Trophoblast cell (in vitro differentiated cells and primary cell): Measurements from ENCODE around the gene ORC6.

ENCODE experiments used
- DNase-seq, 2 donors: peaks; one replicate each; pipeline ENCODE4 v3.0.0-alpha.2; 2016
- H2AFZ ChIP-seq: 2 replicates; pipeline ENCODE4 v1.6.1; 2013; ENCODE audit warnings: low read length, moderate library complexity, mild to moderate bottlenecking; ENCODE audit not compliant: insufficient read depth, poor library complexity
- H2AK5ac ChIP-seq: 2 replicates; pipeline ENCODE4 v1.6.1; 2013; ENCODE audit warnings: mild to moderate bottlenecking, low read length
- H2BK120ac ChIP-seq: 2 replicates; pipeline ENCODE4 v1.6.1; 2013; ENCODE audit warnings: low read length, mild to moderate bottlenecking, moderate library complexity; ENCODE audit not compliant: insufficient read depth, poor library complexity
- H2BK12ac ChIP-seq: 2 replicates; pipeline ENCODE4 v1.6.1; 2013; ENCODE audit warnings: mild to moderate bottlenecking, low read length, moderate library complexity
- H2BK5ac ChIP-seq: 2 replicates; pipeline ENCODE4 v1.6.1; 2013; ENCODE audit warnings: low read length, low read depth, moderate library complexity, mild to moderate bottlenecking; ENCODE audit not compliant: poor library complexity
- H3K14ac ChIP-seq: 2 replicates; pipeline ENCODE4 v1.6.1; 2013; ENCODE audit warnings: mild to moderate bottlenecking, low read length
- H3K18ac ChIP-seq: 2 replicates; pipeline ENCODE4 v1.6.1; 2013; ENCODE audit warnings: mild to moderate bottlenecking, low read length
- H3K23ac ChIP-seq: 2 replicates; pipeline ENCODE4 v1.6.1; 2013; ENCODE audit warnings: low read length
- H3K27ac ChIP-seq: 2 replicates; pipeline ENCODE4 v1.5.1; 2013; ENCODE audit warnings: low read depth, mild to moderate bottlenecking, inconsistent platforms, low read length, moderate library complexity
- H3K27me3 ChIP-seq: 2 replicates; pipeline ENCODE4 v1.6.1; 2013; ENCODE audit warnings: inconsistent platforms, mild to moderate bottlenecking, low read length, moderate library complexity; ENCODE audit not compliant: insufficient read depth
- H3K36me3 ChIP-seq, 2 experiments: 1 replicate in 1 of 2; 2 replicates in 1 of 2; pipeline ENCODE4 v1.6.1; 2013; ENCODE audit warnings: low read length in 2 of 2, mild to moderate bottlenecking in 2 of 2, moderate library complexity in 1 of 2; ENCODE audit not compliant: insufficient read depth in 2 of 2, control insufficient read depth in 1 of 2
- H3K4ac ChIP-seq: 2 replicates; pipeline ENCODE4 v1.6.1; 2013; ENCODE audit warnings: low read depth, mild to moderate bottlenecking, low read length, moderate library complexity
- H3K4me1 ChIP-seq, 2 experiments: 1 replicate in 1 of 2; 2 replicates in 1 of 2; pipeline ENCODE4 v1.6.1; 2013; ENCODE audit warnings: low read length in 2 of 2, mild to moderate bottlenecking in 2 of 2, moderate library complexity in 1 of 2; ENCODE audit not compliant: insufficient read depth in 2 of 2, control insufficient read depth in 1 of 2
- H3K4me2 ChIP-seq: 2 replicates; pipeline ENCODE4 v1.6.1; 2013; ENCODE audit warnings: inconsistent platforms, mild to moderate bottlenecking, low read length, moderate library complexity
- H3K4me3 ChIP-seq: 2 replicates; pipeline ENCODE4 v1.5.1; 2013; ENCODE audit warnings: mild to moderate bottlenecking, low read depth, low read length, inconsistent platforms
- H3K79me1 ChIP-seq: one replicate; pipeline ENCODE4 v1.6.1; 2013; ENCODE audit warnings: low read length
- H3K79me2 ChIP-seq: 2 replicates; pipeline ENCODE4 v1.6.1; 2013; ENCODE audit warnings: low read length, mild to moderate bottlenecking; ENCODE audit not compliant: control insufficient read depth, insufficient read depth, poor library complexity
- H3K9ac ChIP-seq: 2 replicates; pipeline ENCODE4 v1.6.1; 2013; ENCODE audit warnings: mild to moderate bottlenecking, low read length
- H3K9me3 ChIP-seq: 2 replicates; pipeline ENCODE4 v1.6.1; 2013; ENCODE audit warnings: low read depth, mild to moderate bottlenecking, control low read depth, inconsistent platforms, low read length; ENCODE audit not compliant: insufficient read depth
- H4K12ac ChIP-seq: 2 replicates; pipeline ENCODE4 v1.6.1; 2013; ENCODE audit warnings: low read depth, mild to moderate bottlenecking, low read length, moderate library complexity
- H4K8ac ChIP-seq: 2 replicates; pipeline ENCODE4 v1.6.1; 2013; ENCODE audit warnings: low read depth, mild to moderate bottlenecking, low read length, moderate library complexity
- H4K91ac ChIP-seq: one replicate; pipeline ENCODE4 v1.6.1; 2013; ENCODE audit warnings: low read depth, mild to moderate bottlenecking, low read length, moderate library complexity
- WGBS: extraction: QIAGEN DNeasy Blood & Tissue Kit; methylation state at CpG from one replicate; pipeline ENCODE4 v1.1.7; 2013; ENCODE audit warnings: missing lambda C conversion rate; ENCODE audit not compliant: insufficient read length, insufficient coverage; ENCODE audit errors: extremely low coverage; 5-methylcytosine and 5-hydroxymethylcytosine counted together

Gene ORC6

GRCh38 chr16:46693598-46693997 lies 4.1 kb downstream of the ORC6 start:
- peaks cover 0 to 2% of the 10 kb centered on the region in 2 experiments for H3K4me1 ChIP-seq
- no peaks in the 10 kb centered on the region for H3K27me3 ChIP-seq
- no CpG with 5 or more reads among the region's 2 CpGs for WGBS
- H3K9me3 ChIP-seq: no peaks in the 10 kb centered on the region
- H2BK12ac ChIP-seq: no peak overlapping the region
- H3K23ac ChIP-seq: no peak overlapping the region
- H3K79me1 ChIP-seq: peaks cover 10% of the 10 kb centered on the region
- H3K36me3 ChIP-seq: peaks cover 19 to 26% of the 10 kb centered on the region in 2 experiments
- no peak overlapping the region for H3K4me3 ChIP-seq
- H2BK120ac ChIP-seq: no peak overlapping the region
- H4K91ac ChIP-seq: no peak overlapping the region
- H3K4me2 ChIP-seq: no peak overlapping the region
- H3K9ac ChIP-seq: no peak overlapping the region
- H4K12ac ChIP-seq: no peak overlapping the region
- no peak overlapping the region for H2BK5ac ChIP-seq
- H3K27ac ChIP-seq: no peak overlapping the region
- H4K8ac ChIP-seq: no peak overlapping the region
- H3K79me2 ChIP-seq: peaks cover 14% of the 10 kb centered on the region
- no peak overlapping the region for H3K18ac ChIP-seq
- H2AFZ ChIP-seq: no peak overlapping the region
- DNase-seq: no peak
- H2AK5ac ChIP-seq: no peak overlapping the region
- H3K4ac ChIP-seq: peak overlapping the region; percentile 85
- H3K14ac ChIP-seq: no peak overlapping the region

- Histone ChIP-seq H3K27me3 (no peaks in the 10 kb centered on the region), H3K9ac (no peak overlapping the region), H2AK5ac (no peak overlapping the region), H2BK120ac (no peak overlapping the region), H2AFZ (no peak overlapping the region), H3K4me3 (no peak overlapping the region), H4K91ac (no peak overlapping the region), H4K8ac (no peak overlapping the region), H2BK5ac (no peak overlapping the region), H2BK12ac (no peak overlapping the region), H3K27ac (no peak overlapping the region), H3K79me2 (no peaks in the 10 kb centered on the region), H4K12ac (no peak overlapping the region), H3K79me1 (no peaks in the 10 kb centered on the region), H3K36me3 (peaks cover 21 to 30% of the 10 kb centered on the region in 2 experiments), H3K4ac (no peak overlapping the region), H3K18ac (no peak overlapping the region), H3K14ac (no peak overlapping the region), H3K9me3 (no peaks in the 10 kb centered on the region), H3K4me2 (no peak overlapping the region), H3K23ac (no peak overlapping the region), H3K4me1 (no peaks in the 10 kb centered on the region)
- whole genome bisulfite sequencing: no CpG with 5 or more reads among the region's 5 CpGs
- DNase-seq: no peak
Observed at GRCh38 chr16:46695937-46696336, 6.5 kb downstream of the ORC6 start.

- DNase-seq: no peak
- H3K23ac ChIP-seq: no peak overlapping the region
- H3K4me2 ChIP-seq: no peak overlapping the region
- H4K8ac ChIP-seq: no peak overlapping the region
- H3K79me1 ChIP-seq: no peaks in the 10 kb centered on the region
- no peak overlapping the region for H3K27ac ChIP-seq
- H2AFZ ChIP-seq: no peak overlapping the region
- H2BK5ac ChIP-seq: no peak overlapping the region
- no peak overlapping the region for H3K18ac ChIP-seq
- no peak overlapping the region for H3K4me3 ChIP-seq
- H3K4ac ChIP-seq: no peak overlapping the region
- WGBS: no CpG with 5 or more reads among the region's 3 CpGs
- H3K14ac ChIP-seq: no peak overlapping the region
- no peak overlapping the region for H4K91ac ChIP-seq
- no peak overlapping the region for H4K12ac ChIP-seq
- no peaks in the 10 kb centered on the region for H3K9me3 ChIP-seq
- H3K27me3 ChIP-seq: no peaks in the 10 kb centered on the region
- H2AK5ac ChIP-seq: no peak overlapping the region
- H3K9ac ChIP-seq: no peak overlapping the region
- no peak overlapping the region for H2BK12ac ChIP-seq
- peaks cover 23 to 32% of the 10 kb centered on the region in 2 experiments for H3K36me3 ChIP-seq
- H3K4me1 ChIP-seq: no peaks in the 10 kb centered on the region
- no peaks in the 10 kb centered on the region for H3K79me2 ChIP-seq
- no peak overlapping the region for H2BK120ac ChIP-seq
Observed at GRCh38 chr16:46696957-46697356, 7.5 kb downstream of the ORC6 start.

GRCh38 chr16:46700048-46700447 lies 10.6 kb downstream of the ORC6 start:
- Histone ChIP-seq H2AK5ac (no peak overlapping the region), H3K27ac (no peak overlapping the region), H3K36me3 (peaks cover 18 to 24% of the 10 kb centered on the region in 2 experiments), H3K27me3 (no peaks in the 10 kb centered on the region), H3K9ac (no peak overlapping the region), H3K4me2 (no peak overlapping the region), H3K14ac (no peak overlapping the region), H3K4ac (no peak overlapping the region), H3K23ac (no peak overlapping the region), H4K8ac (no peak overlapping the region), H2BK120ac (no peak overlapping the region), H2AFZ (no peak overlapping the region), H3K4me1 (no peaks in the 10 kb centered on the region), H2BK12ac (no peak overlapping the region), H3K4me3 (no peak overlapping the region), H3K18ac (no peak overlapping the region), H2BK5ac (no peak overlapping the region), H4K91ac (no peak overlapping the region), H3K9me3 (no peaks in the 10 kb centered on the region), H3K79me1 (no peaks in the 10 kb centered on the region), H4K12ac (no peak overlapping the region), H3K79me2 (no peaks in the 10 kb centered on the region)
- WGBS: no CpG with 5 or more reads among the region's 3 CpGs
- DNase-seq: no peak
